Lower leg skin (tissue), 4 donors: Measurements from ENCODE around the gene CRYL1. TPM values are rescaled to one million over a fixed set of nuclear protein-coding genes. Genes with fewer than 3 reads are reported as not detected.

ENCODE experiments used
- DNase-seq, 2 donors: peaks; one replicate each; pipeline ENCODE4 v3.0.0-alpha.2; 2019; ENCODE audit warnings: low spot score in 2 of 2
- H3K4me3 ChIP-seq: fragments of 200-600 bp; sonication (generic); 2 replicates; pipeline ENCODE4 v1.5.1; 2017; ENCODE audit warnings: mild to moderate bottlenecking, low read depth; ENCODE audit not compliant: poor library complexity, severe bottlenecking
- POLR2A ChIP-seq, 2 donors: fragments of 450-650 bp; IDR thresholded peaks; one replicate each; pipeline ENCODE4 v1.6.1; 2016 to 2017; ENCODE audit warnings: antibody characterized with exemption in 2 of 2, mild to moderate bottlenecking in 1 of 2, moderate library complexity in 1 of 2
- WGBS, 2 donors: methylation state at CpG; one replicate each; pipeline ENCODE4 v1.1.5; 2018; 5-methylcytosine and 5-hydroxymethylcytosine counted together
- intact Hi-C: fragments of 100-400 bp; cut with DNase I; formaldehyde crosslinking; loops from one replicate; pipeline ENCODE4 v1.15.0; 2023; ENCODE audit warnings: low total_unique reads
- total RNA-seq, 4 donors: library from RNA; depleted of rRNA; stranded (reverse); fragments of >200 nt; gene quantifications; one replicate each; pipeline ENCODE4 v1.1.0, GENCODE V29; 2016
- TF ChIP-seq, protein P1 (sequence below), 3 donors: fragments of 450-650 bp; IDR thresholded peaks; one replicate each; pipeline ENCODE4 v1.5.1; 2016; ENCODE audit warnings: antibody characterized with exemption in 3 of 3, mild to moderate bottlenecking in 3 of 3, moderate library complexity in 2 of 3

Gene CRYL1
- total RNA-seq, 4 donors from 2014 or later, result 10.3 to 21.4 (median 16.8) TPM

GRCh38 chr13:20497006-20497775 lies 28.5 kb downstream of the CRYL1 start:
- intact Hi-C loops, result loop anchor here (10.0 kb wide), 1 partner anchor 428 kb away; no protein-coding TSS in a partner anchor
- H3K4me3 ChIP-seq, result no peak overlapping the region
- WGBS, 2 donors, result 71 to 76% methylated on average over 10 of the region's 10 CpGs
- peak in 1 of 2 donors; percentile 64 for DNase-seq
- TF ChIP-seq POLR2A (IDR thresholded peaks at IDR 0.05), result no peak
- TF ChIP-seq, protein P1, sequence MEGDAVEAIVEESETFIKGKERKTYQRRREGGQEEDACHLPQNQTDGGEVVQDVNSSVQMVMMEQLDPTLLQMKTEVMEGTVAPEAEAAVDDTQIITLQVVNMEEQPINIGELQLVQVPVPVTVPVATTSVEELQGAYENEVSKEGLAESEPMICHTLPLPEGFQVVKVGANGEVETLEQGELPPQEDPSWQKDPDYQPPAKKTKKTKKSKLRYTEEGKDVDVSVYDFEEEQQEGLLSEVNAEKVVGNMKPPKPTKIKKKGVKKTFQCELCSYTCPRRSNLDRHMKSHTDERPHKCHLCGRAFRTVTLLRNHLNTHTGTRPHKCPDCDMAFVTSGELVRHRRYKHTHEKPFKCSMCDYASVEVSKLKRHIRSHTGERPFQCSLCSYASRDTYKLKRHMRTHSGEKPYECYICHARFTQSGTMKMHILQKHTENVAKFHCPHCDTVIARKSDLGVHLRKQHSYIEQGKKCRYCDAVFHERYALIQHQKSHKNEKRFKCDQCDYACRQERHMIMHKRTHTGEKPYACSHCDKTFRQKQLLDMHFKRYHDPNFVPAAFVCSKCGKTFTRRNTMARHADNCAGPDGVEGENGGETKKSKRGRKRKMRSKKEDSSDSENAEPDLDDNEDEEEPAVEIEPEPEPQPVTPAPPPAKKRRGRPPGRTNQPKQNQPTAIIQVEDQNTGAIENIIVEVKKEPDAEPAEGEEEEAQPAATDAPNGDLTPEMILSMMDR (IDR thresholded peaks at IDR 0.05), result no peak

GRCh38 chr13:20495087-20496023 lies 30.3 kb downstream of the CRYL1 start:
- intact Hi-C loops, result loop anchor here (10.0 kb wide), 1 partner anchor 429 kb away; no protein-coding TSS in a partner anchor
- 19 to 23% methylated on average over 14 of the region's 14 CpGs for WGBS, 2 donors
- H3K4me3 ChIP-seq, result no peak overlapping the region
- TF ChIP-seq, protein P1 (IDR thresholded peaks at IDR 0.05), result peak in 1 of 3 donors; percentile 84
- no peak for TF ChIP-seq POLR2A (IDR thresholded peaks at IDR 0.05)
- peak; percentile 73 to 84 for DNase-seq

DNA sequence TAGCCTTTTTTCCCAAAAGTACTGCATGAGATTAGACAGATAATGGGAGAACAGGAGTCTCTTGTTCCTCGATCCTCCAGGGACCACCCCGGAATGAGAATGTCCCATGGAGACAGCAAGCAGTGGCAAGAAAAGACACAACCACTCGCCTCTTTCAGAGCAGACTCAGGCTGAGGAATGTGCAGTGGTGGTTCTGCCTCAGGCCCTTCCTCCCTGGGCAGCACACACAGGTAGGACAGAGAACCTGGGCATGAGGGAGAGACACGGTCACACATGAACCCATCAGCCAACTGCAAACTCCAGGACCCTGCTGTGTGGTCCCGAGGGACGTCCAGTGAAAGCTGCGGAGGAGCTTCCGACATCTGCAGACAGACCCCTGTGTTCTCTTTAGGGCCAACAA lies 31.0 kb downstream of the CRYL1 start:
- intact Hi-C loops, result loop anchor here (5.0 to 10.0 kb wide), 2 partner anchors 302 to 430 kb away; partner anchors contain the start of gene GJB2
- DNase-seq, result peak in 1 of 2 donors; percentile 72
- WGBS, 2 donors, result 28 to 39% methylated on average over 8 of the region's 8 CpGs
- no peak for TF ChIP-seq POLR2A (IDR thresholded peaks at IDR 0.05)
- TF ChIP-seq, protein P1 (IDR thresholded peaks at IDR 0.05), result no peak
- H3K4me3 ChIP-seq, result no peak overlapping the region

DNA sequence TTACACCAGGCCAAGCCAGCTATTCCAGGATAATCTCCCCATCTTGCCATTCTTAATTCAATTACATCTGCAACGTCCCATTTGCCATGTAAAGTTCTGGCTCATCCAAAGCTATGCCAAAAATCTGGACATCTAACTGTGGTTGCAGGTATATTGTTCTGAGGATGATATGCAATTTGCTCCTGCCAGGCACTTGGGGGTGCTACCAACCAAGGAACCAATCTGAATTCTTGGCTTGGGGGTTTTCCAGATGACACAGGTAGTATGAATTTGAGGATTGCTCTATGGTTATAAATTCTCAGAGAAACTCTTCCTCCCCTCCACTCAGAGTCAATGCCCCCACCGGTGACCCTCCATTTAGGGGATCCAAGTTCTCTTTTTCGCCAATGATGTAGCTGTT lies 33.0 kb downstream of the CRYL1 start:
- intact Hi-C loops, result loop anchor here (5.0 to 10.0 kb wide), 2 partner anchors 300 to 432 kb away; partner anchors contain the start of gene GJB2
- 70 to 73% methylated on average over 3 of the region's 3 CpGs for WGBS, 2 donors
- no peak for DNase-seq

GRCh38 chr13:20491926-20492435 lies 33.7 kb downstream of the CRYL1 start:
- H3K4me3 ChIP-seq, result no peak overlapping the region
- TF ChIP-seq, protein P1 (IDR thresholded peaks at IDR 0.05), result no peak
- TF ChIP-seq POLR2A (IDR thresholded peaks at IDR 0.05), result no peak
- WGBS, 2 donors, result 69 to 70% methylated on average over 4 of the region's 4 CpGs
- intact Hi-C loops, result loop anchor here (5.0 to 10.0 kb wide), 2 partner anchors 300 to 433 kb away; partner anchors contain the start of gene GJB2
- DNase-seq, result no peak

More for the DNA sequence above, 33.0 kb downstream of the CRYL1 start:
- no peak overlapping the region for H3K4me3 ChIP-seq
- no peak for TF ChIP-seq POLR2A (IDR thresholded peaks at IDR 0.05)
- TF ChIP-seq, protein P1 (IDR thresholded peaks at IDR 0.05), result no peak
